Measurements from ENCODE around the gene SLC7A1.
A peak's percentile ranks its signal among the peaks of the same experiment; 100 is the strongest.

Gene SLC7A1

GRCh38 chr13:29570051-29570654 is 25.3 kb downstream of the SLC7A1 start:
- DNase-seq (ENCODE audit: low spot score), result no peak
- H3K36me3 ChIP-seq (replicated peaks in 1 of 2; ENCODE audit: control insufficient read depth in 2 of 2, insufficient read depth in 2 of 2, low read length in 2 of 2), result no peaks in the 10 kb centered on the region
- WGBS, 2 donors (ENCODE audit: extremely low coverage in 2 of 2, insufficient read length in 2 of 2, insufficient replicate concordance in 1 of 2), result no CpG with 5 or more reads among the region's 15 CpGs

GRCh38 chr13:29569253-29570050 is 26.0 kb downstream of the SLC7A1 start:
- Histone ChIP-seq H3K4me3 (ENCODE audit: low read length in 2 of 2) (no peak overlapping the region), H3K27me3 (ENCODE audit: control insufficient read depth in 3 of 3, insufficient read depth in 3 of 3, low read depth in 1 of 3, low read length in 3 of 3) (no peaks in the 10 kb centered on the region), H2AFZ (ENCODE audit: low read length) (no peak overlapping the region), H3K36me3 (replicated peaks in 1 of 2; ENCODE audit: control insufficient read depth in 2 of 2, insufficient read depth in 2 of 2, low read length in 2 of 2) (no peaks in the 10 kb centered on the region), H3K23ac (ENCODE audit: low read depth, low read length, poor library complexity) (no peak overlapping the region), H2BK120ac (ENCODE audit: low read depth, low read length) (no peak overlapping the region), H3K4me1 (ENCODE audit: control insufficient read depth in 2 of 2, insufficient read depth in 1 of 2, low read depth in 1 of 2, low read length in 2 of 2) (peaks cover 10 to 15% of the 10 kb centered on the region in 2 donors), H3K27ac (replicated peaks; ENCODE audit: low read length) (no peak overlapping the region), H3K79me1 (ENCODE audit: low read depth, low read length) (peaks cover 18% of the 10 kb centered on the region), H3K14ac (ENCODE audit: low read length) (no peak overlapping the region), H2AK5ac (ENCODE audit: low read depth, low read length) (no peak overlapping the region), H3K4me2 (ENCODE audit: insufficient read depth, low read length, poor library complexity, severe bottlenecking) (no peak overlapping the region), H4K91ac (ENCODE audit: low read depth, low read length, poor library complexity) (no peak overlapping the region), H3K9ac (ENCODE audit: low read depth, low read length, poor library complexity) (no peak overlapping the region), H3K4ac (ENCODE audit: low read length) (no peak overlapping the region), H3K18ac (ENCODE audit: low read length) (peak overlapping the region; percentile 57), H3K9me3 (replicated peaks in 1 of 2; ENCODE audit: control insufficient read depth in 2 of 2, insufficient read depth in 1 of 2, low read depth in 1 of 2, low read length in 2 of 2) (peaks cover 0 to 6% of the 10 kb centered on the region in 2 donors), H2BK15ac (ENCODE audit: low read length) (no peak overlapping the region), H4K8ac (ENCODE audit: low read depth, low read length) (no peak overlapping the region), H2BK12ac (ENCODE audit: low read length) (no peak overlapping the region), H2BK5ac (ENCODE audit: low read length) (no peak overlapping the region)
- no peak for DNase-seq (ENCODE audit: low spot score)
- no CpG with 5 or more reads among the region's 8 CpGs for WGBS, 2 donors (ENCODE audit: extremely low coverage in 2 of 2, insufficient read length in 2 of 2, insufficient replicate concordance in 1 of 2)

More at GRCh38 chr13:29570051-29570654, 25.3 kb downstream of the SLC7A1 start:
- Histone ChIP-seq H2BK15ac (ENCODE audit: low read length) (no peak overlapping the region), H3K27me3 (ENCODE audit: control insufficient read depth in 3 of 3, insufficient read depth in 3 of 3, low read depth in 1 of 3, low read length in 3 of 3) (no peaks in the 10 kb centered on the region), H3K27ac (replicated peaks; ENCODE audit: low read length) (no peak overlapping the region), H4K8ac (ENCODE audit: low read depth, low read length) (no peak overlapping the region), H3K4me1 (ENCODE audit: control insufficient read depth in 2 of 2, insufficient read depth in 1 of 2, low read depth in 1 of 2, low read length in 2 of 2) (peaks cover 8 to 13% of the 10 kb centered on the region in 2 donors), H3K23ac (ENCODE audit: low read depth, low read length, poor library complexity) (no peak overlapping the region), H3K9ac (ENCODE audit: low read depth, low read length, poor library complexity) (no peak overlapping the region), H3K79me1 (ENCODE audit: low read depth, low read length) (peaks cover 18% of the 10 kb centered on the region), H4K91ac (ENCODE audit: low read depth, low read length, poor library complexity) (no peak overlapping the region), H3K4ac (ENCODE audit: low read length) (no peak overlapping the region), H3K4me2 (ENCODE audit: insufficient read depth, low read length, poor library complexity, severe bottlenecking) (no peak overlapping the region), H2AFZ (ENCODE audit: low read length) (no peak overlapping the region), H2BK12ac (ENCODE audit: low read length) (no peak overlapping the region), H3K9me3 (replicated peaks in 1 of 2; ENCODE audit: control insufficient read depth in 2 of 2, insufficient read depth in 1 of 2, low read depth in 1 of 2, low read length in 2 of 2) (peaks cover 0 to 6% of the 10 kb centered on the region in 2 donors), H3K18ac (ENCODE audit: low read length) (no peak overlapping the region), H3K14ac (ENCODE audit: low read length) (no peak overlapping the region), H2AK5ac (ENCODE audit: low read depth, low read length) (no peak overlapping the region), H2BK120ac (ENCODE audit: low read depth, low read length) (no peak overlapping the region), H3K4me3 (ENCODE audit: low read length in 2 of 2) (no peak overlapping the region), H2BK5ac (ENCODE audit: low read length) (no peak overlapping the region)

DNA sequence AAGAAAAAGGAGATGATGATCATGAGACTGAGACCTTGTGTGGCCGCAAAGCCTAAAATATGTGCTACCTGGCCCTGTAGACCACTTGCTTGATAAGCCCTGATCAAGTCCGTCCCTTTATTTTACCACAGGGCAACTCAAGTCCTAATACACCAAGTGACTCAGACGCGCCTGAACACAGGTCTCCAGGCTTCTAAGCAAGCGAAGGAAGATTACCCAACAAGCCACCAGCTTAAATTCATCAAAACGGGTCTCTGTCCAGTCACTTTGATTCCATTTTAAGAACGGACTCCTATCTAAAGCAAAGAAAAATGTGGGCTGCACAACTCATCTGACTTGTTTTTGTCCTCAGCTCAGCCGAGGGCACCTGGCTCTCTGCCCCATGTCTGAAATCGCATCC is 26.8 kb downstream of the SLC7A1 start:
- H3K27ac ChIP-seq (replicated peaks; ENCODE audit: low read length), result no peak overlapping the region
- H3K27me3 ChIP-seq (ENCODE audit: control insufficient read depth in 3 of 3, insufficient read depth in 3 of 3, low read depth in 1 of 3, low read length in 3 of 3), result no peaks in the 10 kb centered on the region
- no peak overlapping the region for H3K9ac ChIP-seq (ENCODE audit: low read depth, low read length, poor library complexity)
- H4K8ac ChIP-seq (ENCODE audit: low read depth, low read length), result no peak overlapping the region
- no peak overlapping the region for H3K4me3 ChIP-seq (ENCODE audit: low read length in 2 of 2)
- peak overlapping the region; percentile 13 for H2BK5ac ChIP-seq (ENCODE audit: low read length)
- H3K36me3 ChIP-seq (replicated peaks in 1 of 2; ENCODE audit: control insufficient read depth in 2 of 2, insufficient read depth in 2 of 2, low read length in 2 of 2), result no peaks in the 10 kb centered on the region
- H2BK15ac ChIP-seq (ENCODE audit: low read length), result no peak overlapping the region
- peaks cover 18% of the 10 kb centered on the region for H3K79me1 ChIP-seq (ENCODE audit: low read depth, low read length)
- no peak for DNase-seq (ENCODE audit: low spot score)
- no peak overlapping the region for H3K14ac ChIP-seq (ENCODE audit: low read length)
- H3K4me2 ChIP-seq (ENCODE audit: insufficient read depth, low read length, poor library complexity, severe bottlenecking), result no peak overlapping the region
- H3K4ac ChIP-seq (ENCODE audit: low read length), result no peak overlapping the region
- no peak overlapping the region for H2AK5ac ChIP-seq (ENCODE audit: low read depth, low read length)
- H3K18ac ChIP-seq (ENCODE audit: low read length), result peak overlapping the region; percentile 57
- H2AFZ ChIP-seq (ENCODE audit: low read length), result no peak overlapping the region
- no peak overlapping the region for H2BK120ac ChIP-seq (ENCODE audit: low read depth, low read length)
- peaks cover 10 to 12% of the 10 kb centered on the region in 2 donors for H3K4me1 ChIP-seq (ENCODE audit: control insufficient read depth in 2 of 2, insufficient read depth in 1 of 2, low read depth in 1 of 2, low read length in 2 of 2)
- no peak overlapping the region for H2BK12ac ChIP-seq (ENCODE audit: low read length)
- H3K9me3 ChIP-seq (replicated peaks in 1 of 2; ENCODE audit: control insufficient read depth in 2 of 2, insufficient read depth in 1 of 2, low read depth in 1 of 2, low read length in 2 of 2), result peaks cover 0 to 6% of the 10 kb centered on the region in 2 donors
- H4K91ac ChIP-seq (ENCODE audit: low read depth, low read length, poor library complexity), result no peak overlapping the region
- no peak overlapping the region for H3K23ac ChIP-seq (ENCODE audit: low read depth, low read length, poor library complexity)
- WGBS, 2 donors (ENCODE audit: extremely low coverage in 2 of 2, insufficient read length in 2 of 2, insufficient replicate concordance in 1 of 2), result no CpG with 5 or more reads among the region's 9 CpGs

- Histone ChIP-seq H2BK5ac (ENCODE audit: low read length) (no peak overlapping the region), H3K79me1 (ENCODE audit: low read depth, low read length) (peaks cover 10% of the 10 kb centered on the region), H3K9ac (ENCODE audit: low read depth, low read length, poor library complexity) (no peak overlapping the region), H2AK5ac (ENCODE audit: low read depth, low read length) (no peak overlapping the region), H2AFZ (ENCODE audit: low read length) (no peak overlapping the region), H3K27me3 (ENCODE audit: control insufficient read depth in 3 of 3, insufficient read depth in 3 of 3, low read depth in 1 of 3, low read length in 3 of 3) (no peaks in the 10 kb centered on the region), H3K9me3 (replicated peaks in 1 of 2; ENCODE audit: control insufficient read depth in 2 of 2, insufficient read depth in 1 of 2, low read depth in 1 of 2, low read length in 2 of 2) (peaks cover 0 to 6% of the 10 kb centered on the region in 2 donors), H3K27ac (replicated peaks; ENCODE audit: low read length) (no peak overlapping the region), H2BK15ac (ENCODE audit: low read length) (no peak overlapping the region), H4K8ac (ENCODE audit: low read depth, low read length) (no peak overlapping the region), H3K36me3 (replicated peaks in 1 of 2; ENCODE audit: control insufficient read depth in 2 of 2, insufficient read depth in 2 of 2, low read length in 2 of 2) (no peaks in the 10 kb centered on the region), H3K14ac (ENCODE audit: low read length) (no peak overlapping the region), H2BK120ac (ENCODE audit: low read depth, low read length) (no peak overlapping the region), H3K4ac (ENCODE audit: low read length) (no peak overlapping the region), H4K91ac (ENCODE audit: low read depth, low read length, poor library complexity) (no peak overlapping the region), H3K4me1 (ENCODE audit: control insufficient read depth in 2 of 2, insufficient read depth in 1 of 2, low read depth in 1 of 2, low read length in 2 of 2) (peaks cover 8 to 10% of the 10 kb centered on the region in 2 donors), H2BK12ac (ENCODE audit: low read length) (no peak overlapping the region), H3K4me3 (ENCODE audit: low read length in 2 of 2) (no peak overlapping the region), H3K18ac (ENCODE audit: low read length) (no peak overlapping the region), H3K4me2 (ENCODE audit: insufficient read depth, low read length, poor library complexity, severe bottlenecking) (no peak overlapping the region), H3K23ac (ENCODE audit: low read depth, low read length, poor library complexity) (no peak overlapping the region)
- no peak for DNase-seq (ENCODE audit: low spot score)
- WGBS, 2 donors (ENCODE audit: extremely low coverage in 2 of 2, insufficient read length in 2 of 2, insufficient replicate concordance in 1 of 2), result no CpG with 5 or more reads among the region's 9 CpGs
Observed at GRCh38 chr13:29567411-29567810, 28.1 kb downstream of the SLC7A1 start.
